Uterus (tissue), 2 donors: ENCODE results near the gene DENND1A.

Experiments
- POLR2A ChIP-seq, 2 donors: fragments of 450-650 bp; IDR thresholded peaks; one replicate each; pipeline ENCODE4 v1.6.1; 2016; ENCODE audit warnings: antibody characterized with exemption in 2 of 2, mild to moderate bottlenecking in 1 of 2, moderate library complexity in 1 of 2
- TF ChIP-seq, protein P1 (sequence below), 4 experiments: fragments of 200-600 bp in 2 of 4; fragments of 450-650 bp in 2 of 4; sonication (generic) in 2 of 4; IDR thresholded peaks; one replicate each; pipeline ENCODE4 v1.5.1; 2016 to 2019; ENCODE audit warnings: antibody characterized with exemption in 4 of 4, mild to moderate bottlenecking in 2 of 4, moderate library complexity in 1 of 4

DNA sequence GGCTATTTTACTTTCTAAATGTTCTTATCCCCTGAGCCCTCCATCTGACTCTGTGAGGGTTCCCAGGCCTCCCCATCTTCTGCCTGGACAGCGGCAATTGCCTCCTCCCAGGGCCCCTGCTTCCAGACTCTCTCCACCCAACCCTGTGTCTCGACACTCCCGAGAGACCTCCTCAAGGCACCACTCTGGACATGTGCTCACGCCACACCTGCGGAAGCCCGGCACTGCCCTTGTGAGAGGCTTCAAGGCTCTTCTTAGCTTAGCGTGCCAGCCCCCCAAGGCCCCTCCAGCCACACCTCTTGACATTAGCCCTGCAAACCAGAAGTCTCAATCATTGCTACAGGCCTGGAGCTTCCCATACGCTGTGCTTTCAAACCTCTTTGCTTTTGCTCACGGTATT is 449.8 kb downstream of the DENND1A start:
- no peak for TF ChIP-seq POLR2A (IDR thresholded peaks at IDR 0.05)
- TF ChIP-seq, protein P1, sequence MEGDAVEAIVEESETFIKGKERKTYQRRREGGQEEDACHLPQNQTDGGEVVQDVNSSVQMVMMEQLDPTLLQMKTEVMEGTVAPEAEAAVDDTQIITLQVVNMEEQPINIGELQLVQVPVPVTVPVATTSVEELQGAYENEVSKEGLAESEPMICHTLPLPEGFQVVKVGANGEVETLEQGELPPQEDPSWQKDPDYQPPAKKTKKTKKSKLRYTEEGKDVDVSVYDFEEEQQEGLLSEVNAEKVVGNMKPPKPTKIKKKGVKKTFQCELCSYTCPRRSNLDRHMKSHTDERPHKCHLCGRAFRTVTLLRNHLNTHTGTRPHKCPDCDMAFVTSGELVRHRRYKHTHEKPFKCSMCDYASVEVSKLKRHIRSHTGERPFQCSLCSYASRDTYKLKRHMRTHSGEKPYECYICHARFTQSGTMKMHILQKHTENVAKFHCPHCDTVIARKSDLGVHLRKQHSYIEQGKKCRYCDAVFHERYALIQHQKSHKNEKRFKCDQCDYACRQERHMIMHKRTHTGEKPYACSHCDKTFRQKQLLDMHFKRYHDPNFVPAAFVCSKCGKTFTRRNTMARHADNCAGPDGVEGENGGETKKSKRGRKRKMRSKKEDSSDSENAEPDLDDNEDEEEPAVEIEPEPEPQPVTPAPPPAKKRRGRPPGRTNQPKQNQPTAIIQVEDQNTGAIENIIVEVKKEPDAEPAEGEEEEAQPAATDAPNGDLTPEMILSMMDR (IDR thresholded peaks at IDR 0.05) = no peak
